WTC11 (cell line): ENCODE data around the gene RAPGEF1.

Experiments
- CREB1 ChIP-seq: sonication (generic); formaldehyde crosslinking; IDR thresholded peaks from 2 replicates; pipeline ENCODE4 v1.8.0; 2023; ENCODE audit warnings: mild to moderate bottlenecking, missing genetic modification reagents
- ESRRA ChIP-seq: sonication (generic); formaldehyde crosslinking; IDR thresholded peaks from 2 replicates; pipeline ENCODE4 v1.8.1; 2022; ENCODE audit warnings: mild to moderate bottlenecking, missing genetic modification reagents, borderline replicate concordance
- ETV6 ChIP-seq: sonication (generic); formaldehyde crosslinking; IDR thresholded peaks from 2 replicates; pipeline ENCODE4 v1.8.1; 2022; ENCODE audit warnings: mild to moderate bottlenecking, missing genetic modification reagents
- MXD4 ChIP-seq: fragments of 250-450 bp; sonication (Bioruptor Pico); IDR thresholded peaks from 2 replicates; pipeline ENCODE4 v1.8.0; 2021; ENCODE audit warnings: mild to moderate bottlenecking, moderate library complexity, borderline replicate concordance
- NFE2L1 ChIP-seq: sonication (generic); formaldehyde crosslinking; IDR thresholded peaks from 2 replicates; pipeline ENCODE4 v1.8.1; 2023; ENCODE audit warnings: missing genetic modification reagents
- NR1H2 ChIP-seq: sonication (generic); formaldehyde crosslinking; IDR thresholded peaks from 2 replicates; pipeline ENCODE4 v1.9.0; 2021; ENCODE audit warnings: mild to moderate bottlenecking, moderate library complexity, missing genetic modification reagents
- NR2C2 ChIP-seq: sonication (generic); formaldehyde crosslinking; IDR thresholded peaks from 2 replicates; pipeline ENCODE4 v1.8.0; 2022; ENCODE audit warnings: mild to moderate bottlenecking, missing genetic modification reagents
- SP1 ChIP-seq: sonication (generic); formaldehyde crosslinking; conservative IDR thresholded peaks from 2 replicates; pipeline ENCODE4 v1.8.1; 2022; ENCODE audit warnings: missing genetic modification reagents
- TEAD4 ChIP-seq: sonication (generic); formaldehyde crosslinking; IDR thresholded peaks from 2 replicates; pipeline ENCODE4 v1.8.0; 2022; ENCODE audit warnings: mild to moderate bottlenecking, missing genetic modification reagents
- ZNF121 ChIP-seq: sonication (generic); formaldehyde crosslinking; IDR thresholded peaks from 2 replicates; pipeline ENCODE4 v1.8.0; 2023; ENCODE audit warnings: missing genetic modification reagents
- ZNF138 ChIP-seq: sonication (generic); formaldehyde crosslinking; conservative IDR thresholded peaks from 2 replicates; pipeline ENCODE4 v1.8.1; 2022; ENCODE audit warnings: mild to moderate bottlenecking, moderate library complexity, missing genetic modification reagents
- TF ChIP-seq, protein P1 (sequence below): fragments of 200-600 bp; IDR thresholded peaks from 2 replicates; pipeline ENCODE4 v1.8.0; 2022; ENCODE audit warnings: antibody characterized with exemption
- TF ChIP-seq, protein P2 (sequence below): sonication (generic); formaldehyde crosslinking; IDR thresholded peaks from 2 replicates; pipeline ENCODE4 v1.8.1; 2022; ENCODE audit warnings: mild to moderate bottlenecking, moderate library complexity, missing genetic modification reagents
- TF ChIP-seq, protein P3 (sequence below): sonication (generic); formaldehyde crosslinking; conservative IDR thresholded peaks from 2 replicates; pipeline ENCODE4 v1.8.1; 2023; ENCODE audit warnings: mild to moderate bottlenecking, low read depth, missing genetic modification reagents, moderate library complexity

DNA sequence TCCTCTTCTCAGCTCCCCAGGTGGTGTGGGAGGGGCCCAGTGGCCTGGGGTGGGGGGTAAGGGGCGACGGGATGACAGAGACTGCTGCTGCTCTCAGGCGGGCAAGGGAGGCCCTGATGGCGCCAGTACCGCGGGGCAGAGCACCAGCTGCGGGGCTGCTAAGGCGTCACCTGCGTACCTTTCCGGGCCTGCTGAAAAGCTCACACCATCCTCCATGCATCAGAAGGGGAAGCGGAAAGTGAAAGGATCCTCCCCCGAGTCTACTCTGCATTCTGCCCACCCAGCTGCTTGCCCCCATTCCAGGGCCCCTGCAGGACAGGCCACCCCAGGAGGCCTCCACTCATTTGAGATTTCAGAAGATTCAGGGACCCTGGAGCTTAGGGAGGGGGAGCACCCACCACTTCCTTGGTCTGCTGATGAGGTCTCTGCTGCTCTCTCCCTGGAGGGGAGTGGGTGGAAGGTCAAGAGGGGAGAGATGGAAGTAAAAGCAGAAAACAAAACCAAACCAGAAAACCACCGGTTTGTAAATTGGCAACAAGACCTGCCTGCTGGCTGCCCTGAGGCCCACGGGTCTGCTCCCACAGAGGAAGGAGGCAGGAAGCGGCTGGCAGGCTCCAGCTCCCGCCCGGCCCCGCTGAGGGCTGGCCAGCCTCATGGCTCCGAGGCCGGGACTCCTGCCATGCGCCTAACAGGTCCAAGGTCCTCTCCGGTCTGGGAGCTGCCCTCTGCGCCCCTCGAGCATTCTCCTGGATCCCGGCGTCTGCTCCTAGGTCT, 161.0 kb downstream of the RAPGEF1 start:
- TF ChIP-seq, protein P1, sequence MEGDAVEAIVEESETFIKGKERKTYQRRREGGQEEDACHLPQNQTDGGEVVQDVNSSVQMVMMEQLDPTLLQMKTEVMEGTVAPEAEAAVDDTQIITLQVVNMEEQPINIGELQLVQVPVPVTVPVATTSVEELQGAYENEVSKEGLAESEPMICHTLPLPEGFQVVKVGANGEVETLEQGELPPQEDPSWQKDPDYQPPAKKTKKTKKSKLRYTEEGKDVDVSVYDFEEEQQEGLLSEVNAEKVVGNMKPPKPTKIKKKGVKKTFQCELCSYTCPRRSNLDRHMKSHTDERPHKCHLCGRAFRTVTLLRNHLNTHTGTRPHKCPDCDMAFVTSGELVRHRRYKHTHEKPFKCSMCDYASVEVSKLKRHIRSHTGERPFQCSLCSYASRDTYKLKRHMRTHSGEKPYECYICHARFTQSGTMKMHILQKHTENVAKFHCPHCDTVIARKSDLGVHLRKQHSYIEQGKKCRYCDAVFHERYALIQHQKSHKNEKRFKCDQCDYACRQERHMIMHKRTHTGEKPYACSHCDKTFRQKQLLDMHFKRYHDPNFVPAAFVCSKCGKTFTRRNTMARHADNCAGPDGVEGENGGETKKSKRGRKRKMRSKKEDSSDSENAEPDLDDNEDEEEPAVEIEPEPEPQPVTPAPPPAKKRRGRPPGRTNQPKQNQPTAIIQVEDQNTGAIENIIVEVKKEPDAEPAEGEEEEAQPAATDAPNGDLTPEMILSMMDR, result no peak
- TF ChIP-seq, protein P2, sequence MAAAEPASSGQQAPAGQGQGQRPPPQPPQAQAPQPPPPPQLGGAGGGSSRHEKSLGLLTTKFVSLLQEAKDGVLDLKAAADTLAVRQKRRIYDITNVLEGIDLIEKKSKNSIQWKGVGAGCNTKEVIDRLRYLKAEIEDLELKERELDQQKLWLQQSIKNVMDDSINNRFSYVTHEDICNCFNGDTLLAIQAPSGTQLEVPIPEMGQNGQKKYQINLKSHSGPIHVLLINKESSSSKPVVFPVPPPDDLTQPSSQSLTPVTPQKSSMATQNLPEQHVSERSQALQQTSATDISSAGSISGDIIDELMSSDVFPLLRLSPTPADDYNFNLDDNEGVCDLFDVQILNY (CRISPR knock-in tag), result no peak
- no peak for TF ChIP-seq NR1H2 (CRISPR knock-in tag)
- no peak for TF ChIP-seq SP1 (CRISPR knock-in tag)
- TF ChIP-seq MXD4 (CRISPR knock-in tag), result no peak
- TF ChIP-seq CREB1 (CRISPR knock-in tag), result no peak
- no peak for TF ChIP-seq NR2C2 (CRISPR knock-in tag)
- TF ChIP-seq ESRRA (CRISPR knock-in tag), result no peak
- no peak for TF ChIP-seq TEAD4 (CRISPR knock-in tag)
- TF ChIP-seq ZNF138, result no peak
- no peak for TF ChIP-seq ETV6 (CRISPR knock-in tag)
- TF ChIP-seq ZNF121 (CRISPR knock-in tag), result no peak
- no peak for TF ChIP-seq NFE2L1 (CRISPR knock-in tag)
- TF ChIP-seq, protein P3, sequence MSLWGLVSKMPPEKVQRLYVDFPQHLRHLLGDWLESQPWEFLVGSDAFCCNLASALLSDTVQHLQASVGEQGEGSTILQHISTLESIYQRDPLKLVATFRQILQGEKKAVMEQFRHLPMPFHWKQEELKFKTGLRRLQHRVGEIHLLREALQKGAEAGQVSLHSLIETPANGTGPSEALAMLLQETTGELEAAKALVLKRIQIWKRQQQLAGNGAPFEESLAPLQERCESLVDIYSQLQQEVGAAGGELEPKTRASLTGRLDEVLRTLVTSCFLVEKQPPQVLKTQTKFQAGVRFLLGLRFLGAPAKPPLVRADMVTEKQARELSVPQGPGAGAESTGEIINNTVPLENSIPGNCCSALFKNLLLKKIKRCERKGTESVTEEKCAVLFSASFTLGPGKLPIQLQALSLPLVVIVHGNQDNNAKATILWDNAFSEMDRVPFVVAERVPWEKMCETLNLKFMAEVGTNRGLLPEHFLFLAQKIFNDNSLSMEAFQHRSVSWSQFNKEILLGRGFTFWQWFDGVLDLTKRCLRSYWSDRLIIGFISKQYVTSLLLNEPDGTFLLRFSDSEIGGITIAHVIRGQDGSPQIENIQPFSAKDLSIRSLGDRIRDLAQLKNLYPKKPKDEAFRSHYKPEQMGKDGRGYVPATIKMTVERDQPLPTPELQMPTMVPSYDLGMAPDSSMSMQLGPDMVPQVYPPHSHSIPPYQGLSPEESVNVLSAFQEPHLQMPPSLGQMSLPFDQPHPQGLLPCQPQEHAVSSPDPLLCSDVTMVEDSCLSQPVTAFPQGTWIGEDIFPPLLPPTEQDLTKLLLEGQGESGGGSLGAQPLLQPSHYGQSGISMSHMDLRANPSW, result no peak
